Smooth muscle cell (in vitro differentiated cells): ENCODE results near the gene SOX18. TPM values are rescaled to one million over a fixed set of nuclear protein-coding genes. Genes with fewer than 3 reads are reported as not detected.

Experiments used
- DNase-seq: peaks from one replicate; lab custom pipeline; 2025; ENCODE audit not compliant: unreplicated experiment; lab: John Stamatoyannopoulos, UW
- H2AFZ ChIP-seq: fragments of 200-600 bp; sonication (generic); 2 replicates; pipeline ENCODE4 v1.6.0; 2016; ENCODE audit warnings: antibody characterized with exemption, low read depth, mild to moderate bottlenecking
- H3F3A ChIP-seq: fragments of 200-600 bp; sonication (generic); 2 replicates; pipeline ENCODE4 v1.6.0; 2017; ENCODE audit warnings: antibody characterized with exemption, low read depth
- H3K27ac ChIP-seq: fragments of 200-600 bp; sonication (generic); 2 replicates; pipeline ENCODE4 v1.5.1; 2016; ENCODE audit warnings: low read depth, mild to moderate bottlenecking
- H3K27me3 ChIP-seq: fragments of 200-600 bp; sonication (generic); 2 replicates; pipeline ENCODE4 v1.6.1; 2016; ENCODE audit warnings: low read depth, mild to moderate bottlenecking
- H3K36me3 ChIP-seq: fragments of 200-600 bp; sonication (generic); 2 replicates; pipeline ENCODE4 v1.5.1; 2016; ENCODE audit warnings: low read depth
- H3K4me1 ChIP-seq: fragments of 200-600 bp; sonication (generic); 2 replicates; pipeline ENCODE4 v1.5.1; 2016; ENCODE audit warnings: low read depth
- H3K4me2 ChIP-seq: fragments of 200-600 bp; sonication (generic); 2 replicates; pipeline ENCODE4 v1.6.0; 2016; ENCODE audit warnings: mild to moderate bottlenecking
- H3K4me3 ChIP-seq: fragments of 200-600 bp; sonication (generic); 2 replicates; pipeline ENCODE4 v1.5.1; 2016; ENCODE audit warnings: mild to moderate bottlenecking
- H3K79me2 ChIP-seq: fragments of 200-600 bp; sonication (generic); 2 replicates; pipeline ENCODE4 v1.6.0; 2016; ENCODE audit warnings: low read depth, mild to moderate bottlenecking
- H3K9ac ChIP-seq: fragments of 200-600 bp; sonication (generic); 2 replicates; pipeline ENCODE4 v1.6.0; 2016; ENCODE audit warnings: low read depth
- H3K9me3 ChIP-seq: fragments of 200-600 bp; sonication (generic); replicated peaks from 2 replicates; pipeline ENCODE4 v1.5.1; 2016; ENCODE audit warnings: low read depth
- H4K20me1 ChIP-seq: fragments of 200-600 bp; sonication (generic); 2 replicates; pipeline ENCODE4 v1.6.0; 2016; ENCODE audit warnings: low read depth
- WGBS: methylation state at CpG from one replicate; pipeline ENCODE4 v1.1.7; 2016; ENCODE audit warnings: low lambda C conversion rate; 5-methylcytosine and 5-hydroxymethylcytosine counted together
- polyA plus RNA-seq: library from polyadenylated mRNA; unstranded; fragments of >200 nt; fragmentation: Nextera tagmentation; extraction: Ambion mirVana; gene quantifications from 2 replicates; pipeline ENCODE4 v1.2.1, GENCODE V29; 2016
- total RNA-seq: library from RNA; depleted of rRNA; stranded (reverse); fragments of >200 nt; gene quantifications from 2 replicates; pipeline ENCODE4 v1.2.3, GENCODE V29; 2014
- TF ChIP-seq, protein P1 (sequence below): fragments of 200-600 bp; sonication (generic); IDR thresholded peaks from 2 replicates; pipeline ENCODE4 v1.5.1; 2017; ENCODE audit warnings: borderline replicate concordance, mild to moderate bottlenecking, antibody characterized with exemption; ENCODE audit not compliant: insufficient read depth, poor library complexity, severe bottlenecking

SOX18 gene
- total and polyA plus RNA-seq, 2 experiments from 2014 or later: 0.54 to 9.7 TPM

DNA sequence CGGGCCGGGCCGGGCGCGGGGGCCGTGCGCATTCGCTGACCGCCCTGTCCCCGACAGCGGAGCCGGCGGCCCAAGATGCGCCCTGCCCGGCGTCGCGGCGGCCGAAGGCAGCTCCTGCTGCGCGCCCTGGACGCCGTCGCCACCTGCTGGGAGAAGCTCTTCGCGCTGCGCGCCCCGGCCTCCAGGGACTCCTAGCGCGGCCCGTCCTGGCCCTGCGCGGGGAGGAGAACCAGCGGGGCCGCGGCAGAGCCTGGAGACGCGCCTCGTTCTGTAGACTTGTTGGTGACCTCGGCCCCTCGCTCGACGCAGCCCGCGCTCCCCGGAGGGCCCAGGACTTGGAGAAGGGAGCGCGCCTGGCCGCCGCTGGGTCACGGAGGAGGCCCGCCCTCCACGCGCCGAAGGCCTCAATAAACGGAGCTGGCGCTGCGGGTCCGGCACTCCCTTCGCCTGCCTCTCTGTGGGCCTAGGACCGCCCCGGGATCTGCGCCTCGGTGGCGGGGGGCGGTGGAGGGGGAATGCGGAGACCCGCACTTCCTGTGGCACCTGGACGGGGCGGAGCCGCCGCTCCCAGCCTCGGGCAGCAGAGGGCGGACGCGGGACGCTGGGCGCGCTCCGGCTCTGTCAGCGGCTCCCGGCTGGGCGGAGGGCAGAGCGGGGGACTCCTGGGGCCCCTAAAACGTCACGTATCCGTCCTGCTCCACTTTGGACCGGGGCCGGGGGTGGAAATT, 10.7 kb downstream of the SOX18 start:
- no peak overlapping the region for H3K27ac ChIP-seq
- no peaks in the 10 kb centered on the region for H3K9me3 ChIP-seq
- H3K4me1 ChIP-seq: peaks cover 10% of the 10 kb centered on the region
- no peaks in the 10 kb centered on the region for H4K20me1 ChIP-seq
- peak; percentile 34 for DNase-seq
- H2AFZ ChIP-seq: no peak overlapping the region
- H3K4me3 ChIP-seq: peak overlapping the region; percentile 67
- TF ChIP-seq, protein P1, sequence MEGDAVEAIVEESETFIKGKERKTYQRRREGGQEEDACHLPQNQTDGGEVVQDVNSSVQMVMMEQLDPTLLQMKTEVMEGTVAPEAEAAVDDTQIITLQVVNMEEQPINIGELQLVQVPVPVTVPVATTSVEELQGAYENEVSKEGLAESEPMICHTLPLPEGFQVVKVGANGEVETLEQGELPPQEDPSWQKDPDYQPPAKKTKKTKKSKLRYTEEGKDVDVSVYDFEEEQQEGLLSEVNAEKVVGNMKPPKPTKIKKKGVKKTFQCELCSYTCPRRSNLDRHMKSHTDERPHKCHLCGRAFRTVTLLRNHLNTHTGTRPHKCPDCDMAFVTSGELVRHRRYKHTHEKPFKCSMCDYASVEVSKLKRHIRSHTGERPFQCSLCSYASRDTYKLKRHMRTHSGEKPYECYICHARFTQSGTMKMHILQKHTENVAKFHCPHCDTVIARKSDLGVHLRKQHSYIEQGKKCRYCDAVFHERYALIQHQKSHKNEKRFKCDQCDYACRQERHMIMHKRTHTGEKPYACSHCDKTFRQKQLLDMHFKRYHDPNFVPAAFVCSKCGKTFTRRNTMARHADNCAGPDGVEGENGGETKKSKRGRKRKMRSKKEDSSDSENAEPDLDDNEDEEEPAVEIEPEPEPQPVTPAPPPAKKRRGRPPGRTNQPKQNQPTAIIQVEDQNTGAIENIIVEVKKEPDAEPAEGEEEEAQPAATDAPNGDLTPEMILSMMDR: peak; percentile 56
- H3K79me2 ChIP-seq: no peaks in the 10 kb centered on the region
- no peak overlapping the region for H3K9ac ChIP-seq
- H3K27me3 ChIP-seq: peaks cover 41% of the 10 kb centered on the region
- 1% methylated on average over 60 of the region's 91 CpGs for WGBS
- no peaks in the 10 kb centered on the region for H3K36me3 ChIP-seq
- H3F3A ChIP-seq: peaks cover 4% of the 10 kb centered on the region
- peak overlapping the region; percentile 95 for H3K4me2 ChIP-seq

DNA sequence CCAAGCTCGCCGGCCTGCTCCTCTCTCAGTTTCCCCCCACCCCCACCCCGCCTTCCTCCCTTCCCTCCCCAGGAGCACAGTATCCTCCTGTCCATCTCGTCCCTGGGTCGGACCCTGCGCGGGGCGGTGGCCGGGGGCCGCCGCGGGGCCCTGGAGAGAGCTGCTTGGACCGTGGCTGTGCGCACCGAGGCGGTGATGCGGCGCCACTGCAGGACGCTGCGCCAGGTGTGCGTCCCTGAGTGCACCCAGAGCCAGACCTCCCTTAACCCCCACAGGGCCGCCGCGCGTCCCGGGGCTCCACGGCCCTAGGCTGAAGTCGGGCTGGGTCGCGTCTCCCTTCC, 11.2 kb downstream of the SOX18 start:
- no peaks in the 10 kb centered on the region for H4K20me1 ChIP-seq
- H2AFZ ChIP-seq: no peak overlapping the region
- peaks cover 10% of the 10 kb centered on the region for H3K4me1 ChIP-seq
- H3K27ac ChIP-seq: no peak overlapping the region
- H3K36me3 ChIP-seq: no peaks in the 10 kb centered on the region
- H3K9ac ChIP-seq: no peak overlapping the region
- no peaks in the 10 kb centered on the region for H3K9me3 ChIP-seq
- peak overlapping the region; percentile 67 for H3K4me3 ChIP-seq
- no peaks in the 10 kb centered on the region for H3F3A ChIP-seq
- H3K79me2 ChIP-seq: no peaks in the 10 kb centered on the region
- peaks cover 41% of the 10 kb centered on the region for H3K27me3 ChIP-seq
- WGBS: 3% methylated on average over 15 of the region's 30 CpGs
- H3K4me2 ChIP-seq: peak overlapping the region; percentile 95
- no peak for DNase-seq
- TF ChIP-seq, protein P1: no peak

DNA sequence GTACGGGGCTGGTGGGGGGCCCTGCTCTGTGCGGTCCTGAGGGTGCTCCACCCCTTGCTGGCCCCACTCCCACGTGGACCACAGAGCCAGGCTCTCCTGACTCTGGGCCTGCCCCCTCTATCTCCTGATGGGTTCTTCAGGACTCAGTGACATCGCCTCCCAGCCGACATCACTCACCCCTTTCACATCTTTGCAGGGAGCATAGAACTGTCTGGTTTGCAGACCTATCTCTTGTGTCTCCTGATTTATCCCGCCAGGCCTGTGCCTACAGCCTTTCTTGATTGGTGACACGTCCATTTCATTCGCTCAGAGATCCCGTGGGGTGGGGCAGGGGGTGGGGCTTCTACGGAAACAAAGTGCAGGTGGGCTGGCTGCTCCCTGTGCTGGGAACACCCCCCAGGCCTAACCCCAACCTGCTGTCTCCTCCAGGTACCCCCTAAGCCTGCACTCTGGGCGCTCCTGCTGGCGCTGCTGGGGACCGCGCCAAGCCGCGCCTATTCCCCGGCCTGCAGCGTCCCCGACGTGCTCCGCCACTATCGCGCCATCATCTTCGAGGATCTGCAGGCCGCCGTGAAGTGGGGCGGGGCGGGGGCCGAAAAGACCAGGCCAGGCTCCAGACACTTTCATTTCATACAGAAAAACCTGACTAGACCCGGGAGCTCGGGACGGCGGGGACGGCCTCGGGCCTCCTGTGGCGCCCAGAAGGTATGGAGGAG, 11.8 kb downstream of the SOX18 start:
- H3K4me2 ChIP-seq: peak overlapping the region; percentile 95
- no peak for DNase-seq
- H3K27ac ChIP-seq: no peak overlapping the region
- peaks cover 41% of the 10 kb centered on the region for H3K27me3 ChIP-seq
- no peak overlapping the region for H2AFZ ChIP-seq
- H3K9ac ChIP-seq: no peak overlapping the region
- H3K36me3 ChIP-seq: no peaks in the 10 kb centered on the region
- no peaks in the 10 kb centered on the region for H3K9me3 ChIP-seq
- no peaks in the 10 kb centered on the region for H3K79me2 ChIP-seq
- peak overlapping the region; percentile 67 for H3K4me3 ChIP-seq
- no peaks in the 10 kb centered on the region for H4K20me1 ChIP-seq
- TF ChIP-seq, protein P1: peak; percentile 2
- 19% methylated on average over 36 of the region's 36 CpGs for WGBS
- no peaks in the 10 kb centered on the region for H3F3A ChIP-seq
- H3K4me1 ChIP-seq: peaks cover 10% of the 10 kb centered on the region

DNA sequence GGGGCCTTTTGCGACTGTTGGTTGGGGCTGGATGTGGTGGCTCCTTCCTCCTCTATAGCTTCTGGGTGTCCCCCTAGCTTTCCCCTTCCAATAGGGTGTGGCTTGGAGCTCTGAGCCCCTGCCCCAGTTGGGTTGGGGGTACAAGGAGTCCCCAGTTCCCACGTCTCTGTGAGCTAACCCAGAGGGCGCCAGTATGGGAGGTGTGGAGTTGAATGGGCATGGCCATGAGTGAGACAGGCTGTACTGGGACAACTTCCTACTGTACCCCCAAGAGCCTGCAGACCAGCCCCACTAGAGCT, 12.3 kb downstream of the SOX18 start:
- DNase-seq: no peak
- TF ChIP-seq, protein P1: no peak
- Histone ChIP-seq H4K20me1 (no peaks in the 10 kb centered on the region), H3K9ac (no peak overlapping the region), H3K27me3 (peaks cover 39% of the 10 kb centered on the region), H3K79me2 (no peaks in the 10 kb centered on the region), H3K36me3 (no peaks in the 10 kb centered on the region), H3F3A (no peaks in the 10 kb centered on the region), H3K27ac (no peak overlapping the region), H2AFZ (no peak overlapping the region), H3K4me1 (peaks cover 7% of the 10 kb centered on the region), H3K9me3 (no peaks in the 10 kb centered on the region), H3K4me3 (no peak overlapping the region), H3K4me2 (no peak overlapping the region)
- 81% methylated on average over 3 of the region's 3 CpGs for WGBS
